Activated naive CD8-positive, alpha-beta T cell (primary cell): Measurements from ENCODE around the gene KXD1.
"Not testable (repeated sequence)": the region's sequence is repeated elsewhere in the genome, so short reads cannot be mapped to it uniquely, and the experiment has no call there.

Source experiments
- H3K27ac Mint-ChIP-seq: one replicate; pipeline ENCODE4 v1.8.0; 2021; ENCODE audit warnings: mixed read lengths
- H3K27me3 Mint-ChIP-seq: one replicate; pipeline ENCODE4 v1.8.0; 2021; ENCODE audit warnings: mixed read lengths
- H3K36me3 Mint-ChIP-seq: one replicate; pipeline ENCODE4 v1.8.0; 2021; ENCODE audit warnings: mixed read lengths
- H3K4me1 Mint-ChIP-seq: one replicate; pipeline ENCODE4 v1.8.0; 2021; ENCODE audit warnings: low read depth, mixed read lengths
- H3K4me3 Mint-ChIP-seq: one replicate; pipeline ENCODE4 v1.8.0; 2021; ENCODE audit warnings: mild to moderate bottlenecking, mixed read lengths
- H3K9me3 Mint-ChIP-seq: one replicate; pipeline ENCODE4 v1.8.0; 2021; ENCODE audit warnings: low read depth, mixed read lengths

Gene KXD1, protein sequence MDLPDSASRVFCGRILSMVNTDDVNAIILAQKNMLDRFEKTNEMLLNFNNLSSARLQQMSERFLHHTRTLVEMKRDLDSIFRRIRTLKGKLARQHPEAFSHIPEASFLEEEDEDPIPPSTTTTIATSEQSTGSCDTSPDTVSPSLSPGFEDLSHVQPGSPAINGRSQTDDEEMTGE

DNA sequence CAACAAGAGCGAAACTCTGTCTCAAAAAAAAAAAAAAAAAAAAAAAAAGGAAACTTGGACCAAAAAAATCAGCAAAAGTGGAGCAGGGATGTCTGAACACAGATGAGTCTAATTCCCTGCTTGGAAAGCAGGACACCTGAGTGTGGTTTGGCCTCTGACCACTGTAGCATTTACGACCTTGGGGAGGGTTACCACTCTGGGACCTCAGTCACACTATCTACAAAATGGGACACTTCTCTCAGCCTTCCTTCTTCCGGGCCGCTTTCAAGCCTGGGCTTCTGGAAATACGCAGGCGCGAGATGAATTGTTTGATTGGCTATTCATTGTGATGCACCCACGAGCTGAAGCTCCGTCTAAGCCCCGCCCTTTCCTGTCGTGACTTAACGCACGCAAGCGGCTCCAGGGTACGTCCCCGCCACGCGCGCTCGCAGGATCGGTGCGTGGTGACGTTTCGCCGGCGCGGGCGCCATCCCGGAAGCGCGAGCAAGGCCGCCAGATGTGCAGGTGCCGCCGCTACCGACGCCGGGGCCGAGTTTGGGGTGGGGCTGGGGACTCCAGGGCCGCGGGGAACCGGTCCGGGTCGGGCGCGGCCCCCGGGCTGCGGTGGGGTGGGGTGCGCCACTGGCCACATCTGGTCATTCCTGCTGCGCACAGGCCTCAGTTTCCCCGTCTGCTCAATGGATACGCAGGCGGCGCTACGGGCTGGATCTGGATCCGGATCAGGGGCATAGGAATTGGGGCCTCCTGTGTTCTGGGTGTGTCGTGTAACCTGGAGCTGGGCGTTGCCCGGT lies at the start of gene KXD1:
Gene KXD1, plus strand, starts transcription at position 460 of the 791 bp plus-strand sequence. CDS start 4,187 bp downstream, outside the sequence.
- Mint-ChIP-seq H3K9me3 (no peaks in the 10 kb centered on the region), H3K4me1 (peaks cover 11% of the 10 kb centered on the region), H3K27me3 (no peaks in the 10 kb centered on the region), H3K27ac (peak within 1 kb of the TSS; percentile 96), H3K4me3 (peak within 1 kb of the TSS; percentile 98), H3K36me3 (no peaks in the 10 kb centered on the region)

- Mint-ChIP-seq H3K4me1 (peaks cover 58% of the 10 kb centered on the region), H3K27ac (no peak overlapping the region), H3K4me3 (no peak overlapping the region), H3K36me3 (no peaks in the 10 kb centered on the region), H3K9me3 (no peaks in the 10 kb centered on the region), H3K27me3 (no peaks in the 10 kb centered on the region)
These were observed 49.1 kb upstream of the KXD1 start for GRCh38 chr19:18508585-18508984.

DNA sequence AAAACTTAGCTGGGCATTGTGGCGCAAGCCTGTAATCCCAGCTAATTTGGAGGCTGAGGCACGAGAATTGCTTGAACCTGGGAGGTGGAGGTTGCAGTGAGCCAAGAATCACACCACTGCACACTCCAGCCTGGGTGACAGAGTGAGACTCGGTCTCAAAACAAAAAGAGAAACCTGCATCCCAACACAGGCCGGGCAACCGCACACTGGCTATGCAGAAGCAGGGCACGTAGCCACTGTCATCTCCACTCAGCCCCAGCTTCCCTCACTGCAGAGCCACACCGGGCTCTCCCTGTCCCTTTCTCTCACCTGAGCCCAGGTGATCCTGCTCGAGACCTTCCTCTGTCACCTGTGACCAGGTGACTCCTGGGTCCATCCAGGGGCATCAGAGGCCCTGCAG lies 47.5 kb upstream of the KXD1 start:
- Mint-ChIP-seq H3K27ac (no peak overlapping the region), H3K27me3 (no peaks in the 10 kb centered on the region)

DNA sequence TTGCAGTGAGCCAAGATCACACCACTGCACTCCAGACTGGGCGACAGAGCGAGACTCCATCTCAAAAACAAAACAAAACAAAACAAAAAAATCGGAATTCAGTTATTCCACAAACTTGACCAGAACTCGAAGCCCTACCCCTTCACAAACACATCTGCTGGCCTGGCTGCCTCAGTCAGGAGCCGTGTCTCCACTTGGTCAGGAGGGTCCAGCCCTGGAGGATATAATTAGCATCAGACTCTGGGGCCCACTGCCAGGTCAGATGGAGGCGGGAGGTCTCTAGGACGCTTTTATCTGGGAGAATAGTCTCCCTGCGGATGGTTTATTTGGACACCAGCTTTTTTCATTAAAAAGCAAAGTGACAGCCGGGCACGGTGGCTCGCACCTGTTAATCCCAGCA lies 43.8 kb upstream of the KXD1 start:
- H3K4me3 Mint-ChIP-seq: no peak overlapping the region
- H3K27me3 Mint-ChIP-seq: no peaks in the 10 kb centered on the region
- H3K36me3 Mint-ChIP-seq: no peaks in the 10 kb centered on the region
- H3K9me3 Mint-ChIP-seq: no peaks in the 10 kb centered on the region
- H3K4me1 Mint-ChIP-seq: peaks cover 32% of the 10 kb centered on the region
- H3K27ac Mint-ChIP-seq: no peak overlapping the region

More for the DNA sequence above, 47.5 kb upstream of the KXD1 start:
- H3K4me3 Mint-ChIP-seq: no peak overlapping the region
- H3K4me1 Mint-ChIP-seq: peaks cover 55% of the 10 kb centered on the region
- no peaks in the 10 kb centered on the region for H3K36me3 Mint-ChIP-seq
- no peaks in the 10 kb centered on the region for H3K9me3 Mint-ChIP-seq

GRCh38 chr19:18514800-18515682 lies 42.6 kb upstream of the KXD1 start:
- no peaks in the 10 kb centered on the region for H3K27me3 Mint-ChIP-seq
- H3K36me3 Mint-ChIP-seq: no peaks in the 10 kb centered on the region
- no peak overlapping the region for H3K4me3 Mint-ChIP-seq
- H3K9me3 Mint-ChIP-seq: no peaks in the 10 kb centered on the region
- peaks cover 34% of the 10 kb centered on the region for H3K4me1 Mint-ChIP-seq
- H3K27ac Mint-ChIP-seq: no peak overlapping the region

DNA sequence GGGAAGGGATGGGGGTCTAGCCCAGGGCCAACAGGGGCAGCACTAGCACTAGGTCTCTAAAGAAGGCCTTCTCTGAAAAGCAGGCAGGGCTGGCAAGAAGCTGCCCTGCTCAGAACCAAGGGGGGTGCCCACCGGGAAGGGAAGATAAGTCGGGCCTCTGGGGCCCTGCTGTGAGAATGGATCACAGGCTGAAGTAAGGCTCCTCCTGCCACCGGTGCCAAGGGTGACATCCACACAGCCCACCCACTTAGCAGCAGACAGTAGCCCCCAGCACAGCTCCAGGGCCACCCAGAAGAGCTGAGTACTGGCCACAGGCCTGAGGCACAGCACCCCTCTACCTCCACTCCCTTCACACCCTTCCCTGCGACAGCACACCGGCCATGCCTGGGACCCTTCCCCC lies 41.7 kb upstream of the KXD1 start:
- peaks cover 32% of the 10 kb centered on the region for H3K4me1 Mint-ChIP-seq
- H3K9me3 Mint-ChIP-seq: no peaks in the 10 kb centered on the region
- no peaks in the 10 kb centered on the region for H3K36me3 Mint-ChIP-seq
- no peaks in the 10 kb centered on the region for H3K27me3 Mint-ChIP-seq
- no peak overlapping the region for H3K27ac Mint-ChIP-seq
- no peak overlapping the region for H3K4me3 Mint-ChIP-seq

DNA sequence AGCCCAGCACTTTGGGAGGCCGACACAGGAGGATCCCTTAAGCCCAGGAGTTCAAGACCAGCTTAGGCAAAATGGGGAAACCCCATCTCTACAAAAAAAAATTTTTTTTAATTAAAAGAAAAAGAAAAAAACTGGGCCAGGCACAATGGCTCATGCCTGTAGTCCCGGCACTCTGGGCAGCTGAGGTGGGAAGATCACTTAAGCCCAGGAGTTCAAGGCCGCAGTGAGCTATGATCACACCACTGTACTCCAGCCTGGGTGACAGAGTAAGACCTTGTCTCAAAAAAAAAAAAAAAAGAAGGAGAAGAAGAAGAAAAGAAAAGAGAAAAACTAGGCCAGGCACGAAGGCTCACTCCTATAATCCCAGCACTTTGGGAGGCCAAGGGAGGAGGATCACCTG lies 40.1 kb upstream of the KXD1 start:
- Mint-ChIP-seq H3K36me3 (no peaks in the 10 kb centered on the region), H3K4me1 (peaks cover 33% of the 10 kb centered on the region), H3K9me3 (no peaks in the 10 kb centered on the region), H3K27ac (no peak overlapping the region), H3K4me3 (no peak overlapping the region), H3K27me3 (no peaks in the 10 kb centered on the region)

- no peak overlapping the region for H3K27ac Mint-ChIP-seq
- H3K36me3 Mint-ChIP-seq: no peaks in the 10 kb centered on the region
- no peak overlapping the region for H3K4me3 Mint-ChIP-seq
- no peaks in the 10 kb centered on the region for H3K27me3 Mint-ChIP-seq
- H3K9me3 Mint-ChIP-seq: no peaks in the 10 kb centered on the region
- peaks cover 31% of the 10 kb centered on the region for H3K4me1 Mint-ChIP-seq
These were observed 39.0 kb upstream of the KXD1 start for GRCh38 chr19:18518639-18519038.

- Mint-ChIP-seq H3K4me3 (peak overlapping the region; percentile 99), H3K4me1 (peaks cover 23% of the 10 kb centered on the region), H3K27ac (peak overlapping the region; percentile 95), H3K27me3 (no peaks in the 10 kb centered on the region), H3K9me3 (no peaks in the 10 kb centered on the region), H3K36me3 (no peaks in the 10 kb centered on the region)
These were observed 37.5 kb upstream of the KXD1 start for GRCh38 chr19:18519962-18520847.

DNA sequence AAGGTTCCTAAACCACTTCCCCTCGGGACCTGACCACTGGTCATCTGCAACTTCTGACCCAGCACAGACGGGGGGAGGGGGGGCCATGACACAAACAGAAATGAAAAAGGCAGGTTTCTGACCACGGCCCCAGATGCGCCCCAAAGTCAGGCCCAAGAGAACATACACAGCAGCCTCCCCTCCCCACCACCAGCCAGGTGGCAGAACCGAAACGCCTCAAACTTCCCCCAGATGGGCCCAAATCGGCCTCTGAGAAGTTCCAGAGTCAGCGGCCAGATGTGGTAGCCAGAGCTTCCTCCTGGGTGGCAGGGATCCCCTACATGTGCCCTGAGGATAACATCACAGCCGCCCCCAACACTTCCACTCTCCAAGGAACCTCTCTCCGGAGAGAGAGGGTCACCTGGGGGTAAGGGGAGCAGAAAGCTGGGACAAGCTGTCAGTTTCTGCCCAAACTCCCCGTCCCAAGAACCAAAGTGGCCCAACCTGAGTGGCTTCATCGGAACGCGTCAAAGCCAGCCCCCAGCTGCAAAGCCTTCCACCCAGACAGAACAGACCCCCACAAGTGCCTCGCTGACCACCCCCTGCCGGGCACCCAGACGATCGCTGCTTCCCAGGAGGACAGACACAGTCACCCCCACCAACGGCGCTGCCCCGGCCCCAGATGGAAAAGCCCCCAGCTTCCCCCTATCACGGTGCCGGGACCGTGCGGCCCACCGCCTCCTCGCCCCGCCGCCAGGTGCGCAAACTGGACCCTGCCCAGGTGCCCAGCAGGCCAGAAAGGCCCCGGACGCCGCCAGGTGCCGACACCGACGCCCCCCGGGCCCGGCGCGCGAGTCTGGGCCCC lies 36.6 kb upstream of the KXD1 start:
- peak overlapping the region; percentile 92 for H3K27ac Mint-ChIP-seq
- no peaks in the 10 kb centered on the region for H3K9me3 Mint-ChIP-seq
- H3K36me3 Mint-ChIP-seq: no peaks in the 10 kb centered on the region
- no peaks in the 10 kb centered on the region for H3K27me3 Mint-ChIP-seq
- H3K4me3 Mint-ChIP-seq: peak overlapping the region; percentile 99
- H3K4me1 Mint-ChIP-seq: peaks cover 21% of the 10 kb centered on the region

DNA sequence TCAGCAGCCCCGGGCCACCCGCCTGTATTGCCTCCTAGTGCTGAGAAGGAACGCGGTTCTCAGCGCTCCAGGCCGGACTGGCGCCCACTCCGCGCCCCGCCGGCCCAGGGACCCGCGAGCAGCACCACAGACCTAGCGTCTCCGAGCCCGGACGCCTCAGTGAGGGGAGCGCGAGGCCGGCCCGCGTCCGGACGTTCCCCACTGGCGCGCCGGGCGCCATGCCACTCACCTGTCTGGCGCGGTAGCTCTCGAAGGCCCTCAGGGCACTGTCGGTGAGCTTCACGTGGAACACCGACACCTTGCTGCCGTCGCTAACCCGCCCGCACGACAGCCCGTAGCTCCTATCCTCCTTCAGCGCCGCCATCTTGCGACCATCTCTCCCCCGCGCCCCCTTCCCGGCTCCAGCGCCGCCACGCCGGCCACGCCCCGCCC lies 36.0 kb upstream of the KXD1 start, which contains the start of gene ELL:
Gene ELL, minus strand, starts transcription at position 379 of the 432 bp plus-strand sequence. Its CDS starts 15 bp downstream, at position 364.
- no peaks in the 10 kb centered on the region for H3K36me3 Mint-ChIP-seq
- H3K9me3 Mint-ChIP-seq: no peaks in the 10 kb centered on the region
- H3K27ac Mint-ChIP-seq: peak within 1 kb of the TSS; percentile 94
- H3K4me1 Mint-ChIP-seq: peaks cover 18% of the 10 kb centered on the region
- no peaks in the 10 kb centered on the region for H3K27me3 Mint-ChIP-seq
- peak within 1 kb of the TSS; percentile 99 for H3K4me3 Mint-ChIP-seq

GRCh38 chr19:18522124-18522861 lies 35.4 kb upstream of the KXD1 start:
- peaks cover 16% of the 10 kb centered on the region for H3K4me1 Mint-ChIP-seq
- peak overlapping the region; percentile 95 for H3K4me3 Mint-ChIP-seq
- no peaks in the 10 kb centered on the region for H3K9me3 Mint-ChIP-seq
- no peaks in the 10 kb centered on the region for H3K27me3 Mint-ChIP-seq
- H3K36me3 Mint-ChIP-seq: no peaks in the 10 kb centered on the region
- H3K27ac Mint-ChIP-seq: peak overlapping the region; percentile 94

DNA sequence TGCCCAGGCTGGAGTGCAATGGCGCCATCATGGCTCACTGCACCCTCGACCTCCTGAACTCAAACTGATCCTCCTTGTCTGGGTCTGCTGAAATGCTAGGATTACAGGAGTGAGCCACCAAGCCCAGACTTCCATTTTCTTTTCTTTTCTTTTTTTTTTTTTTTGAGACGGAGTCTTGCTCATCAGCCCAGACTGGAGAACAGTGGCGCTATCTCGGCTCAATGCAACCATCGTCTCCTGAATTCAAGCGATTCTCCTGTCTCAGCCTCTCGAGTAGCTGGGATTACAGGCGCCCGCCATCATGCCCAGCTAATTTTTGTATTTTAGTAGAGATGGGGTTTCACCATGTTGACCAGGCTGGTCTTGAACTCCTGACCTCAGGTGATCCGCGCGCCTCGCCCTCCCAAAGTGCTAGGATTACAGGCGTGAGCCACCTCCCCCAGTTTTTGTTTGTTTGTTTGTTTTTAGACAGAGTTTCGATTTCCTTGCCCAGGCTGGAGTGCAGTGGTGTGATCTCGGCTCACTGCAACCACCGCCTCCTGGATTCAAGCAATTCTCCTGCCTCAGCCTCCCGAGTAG lies 34.7 kb upstream of the KXD1 start:
- not testable (repeated sequence) for H3K9me3 Mint-ChIP-seq, H3K36me3 Mint-ChIP-seq
- H3K4me3 Mint-ChIP-seq: peak overlapping the region; percentile 32

More for the DNA sequence above, 34.7 kb upstream of the KXD1 start:
- Mint-ChIP-seq H3K27ac (peak overlapping the region; percentile 94), H3K4me1 (peaks cover 16% of the 10 kb centered on the region)
- H3K27me3 Mint-ChIP-seq: not testable (repeated sequence)
